Sigmoid colon (tissue), 4 donors: Measurements from ENCODE around the gene COL5A1.

Experiments used
- POLR2AphosphoS5 ChIP-seq, 4 donors: sonication (generic); formaldehyde crosslinking; IDR thresholded peaks; one replicate each; pipeline ENCODE4 v1.6.1; 2017; ENCODE audit warnings: antibody characterized with exemption in 4 of 4
- TF ChIP-seq, protein P1 (sequence below), 4 experiments: fragments of 450-650 bp in 3 of 4; fragments of 200-600 bp in 1 of 4; IDR thresholded peaks; one replicate each; pipeline ENCODE4 v1.5.1; 2016 to 2019; ENCODE audit warnings: antibody characterized with exemption in 4 of 4, mild to moderate bottlenecking in 3 of 4, moderate library complexity in 2 of 4

DNA sequence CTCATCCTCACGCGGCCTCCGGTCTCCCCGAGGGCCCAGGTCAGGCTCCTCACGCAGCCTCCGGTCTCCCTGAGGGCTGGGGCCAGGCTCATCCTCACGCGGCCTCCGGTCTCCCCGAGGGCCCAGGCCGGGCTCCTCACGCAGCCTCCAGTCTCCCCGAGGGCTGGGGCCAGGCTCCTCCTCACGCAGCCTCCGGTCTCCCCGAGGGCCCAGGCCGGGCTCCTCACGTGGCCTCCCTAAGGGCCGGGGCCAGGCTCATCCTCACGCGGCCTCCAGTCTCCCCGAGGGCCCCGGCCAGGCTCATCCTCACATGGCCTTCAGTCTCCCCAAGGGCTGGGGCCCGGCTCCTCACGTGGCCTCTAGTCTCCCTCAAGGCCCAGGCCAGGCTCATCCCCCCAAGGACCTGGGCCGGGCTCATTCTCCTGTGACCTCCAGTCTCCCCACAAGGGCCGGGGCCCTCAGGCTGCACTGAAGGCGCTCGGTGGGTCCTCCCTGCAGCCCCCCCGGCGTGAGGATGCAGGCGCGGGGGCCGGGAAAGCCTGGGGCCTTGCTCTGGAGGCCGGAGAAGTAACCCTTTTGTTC lies 187.8 kb downstream of the COL5A1 start:
- TF ChIP-seq POLR2AphosphoS5 (IDR thresholded peaks at IDR 0.05) = no peak
- TF ChIP-seq, protein P1, sequence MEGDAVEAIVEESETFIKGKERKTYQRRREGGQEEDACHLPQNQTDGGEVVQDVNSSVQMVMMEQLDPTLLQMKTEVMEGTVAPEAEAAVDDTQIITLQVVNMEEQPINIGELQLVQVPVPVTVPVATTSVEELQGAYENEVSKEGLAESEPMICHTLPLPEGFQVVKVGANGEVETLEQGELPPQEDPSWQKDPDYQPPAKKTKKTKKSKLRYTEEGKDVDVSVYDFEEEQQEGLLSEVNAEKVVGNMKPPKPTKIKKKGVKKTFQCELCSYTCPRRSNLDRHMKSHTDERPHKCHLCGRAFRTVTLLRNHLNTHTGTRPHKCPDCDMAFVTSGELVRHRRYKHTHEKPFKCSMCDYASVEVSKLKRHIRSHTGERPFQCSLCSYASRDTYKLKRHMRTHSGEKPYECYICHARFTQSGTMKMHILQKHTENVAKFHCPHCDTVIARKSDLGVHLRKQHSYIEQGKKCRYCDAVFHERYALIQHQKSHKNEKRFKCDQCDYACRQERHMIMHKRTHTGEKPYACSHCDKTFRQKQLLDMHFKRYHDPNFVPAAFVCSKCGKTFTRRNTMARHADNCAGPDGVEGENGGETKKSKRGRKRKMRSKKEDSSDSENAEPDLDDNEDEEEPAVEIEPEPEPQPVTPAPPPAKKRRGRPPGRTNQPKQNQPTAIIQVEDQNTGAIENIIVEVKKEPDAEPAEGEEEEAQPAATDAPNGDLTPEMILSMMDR (IDR thresholded peaks at IDR 0.05) = no peak
